Type B pancreatic cell (in vitro differentiated cells): ENCODE data around the gene ANKRD11. TPM values are rescaled to one million over a fixed set of nuclear protein-coding genes. Genes with fewer than 3 reads are reported as not detected.

Experiments
- DNase-seq: peaks from one replicate; pipeline ENCODE4 v3.0.0; 2021; ENCODE audit warnings: mixed read lengths; ENCODE audit not compliant: unreplicated experiment; ENCODE audit errors: extremely low spot score
- H3K27ac Mint-ChIP-seq: 2 replicates; pipeline ENCODE4 v1.8.0; 2021; ENCODE audit warnings: mild to moderate bottlenecking, mixed read lengths
- H3K27me3 Mint-ChIP-seq: 2 replicates; pipeline ENCODE4 v1.8.0; 2021; ENCODE audit warnings: mixed read lengths
- H3K36me3 Mint-ChIP-seq: 2 replicates; pipeline ENCODE4 v1.8.0; 2021; ENCODE audit warnings: mixed read lengths
- H3K4me1 Mint-ChIP-seq: one replicate; pipeline ENCODE4 v1.8.0; 2021; ENCODE audit warnings: mixed read lengths; ENCODE audit not compliant: unreplicated experiment
- H3K4me3 Mint-ChIP-seq: 2 replicates; pipeline ENCODE4 v1.8.0; 2021; ENCODE audit warnings: mild to moderate bottlenecking, mixed read lengths
- H3K9me3 Mint-ChIP-seq: 2 replicates; pipeline ENCODE4 v1.8.0; 2021; ENCODE audit warnings: mixed read lengths
- CTCF ChIP-seq: fragments of 200-600 bp; sonication (generic); conservative IDR thresholded peaks from 2 replicates; pipeline ENCODE4 v1.5.0; 2021; ENCODE audit warnings: antibody characterized with exemption, mild to moderate bottlenecking
- total RNA-seq: library from RNA; stranded (reverse); gene quantifications from 2 replicates; pipeline ENCODE4 v1.2.1, GENCODE V29; 2021; ENCODE audit warnings: low replicate concordance

Gene ANKRD11
- total RNA-seq, 1 donor from 2014 or later, result 153 TPM

- Mint-ChIP-seq H3K4me1 (no peaks in the 10 kb centered on the region), H3K27me3 (no peaks in the 10 kb centered on the region), H3K4me3 (no peak overlapping the region), H3K36me3 (peaks cover 21% of the 10 kb centered on the region), H3K27ac (no peak overlapping the region), H3K9me3 (no peaks in the 10 kb centered on the region)
- no peak for DNase-seq
- no peak for TF ChIP-seq CTCF
Measured at GRCh38 chr16:89273741-89274472, 216.5 kb downstream of the ANKRD11 start.

GRCh38 chr16:89272631-89273030, 217.7 kb downstream of the ANKRD11 start:
- no peak for TF ChIP-seq CTCF
- Mint-ChIP-seq H3K27me3 (no peaks in the 10 kb centered on the region), H3K36me3 (peaks cover 23% of the 10 kb centered on the region), H3K27ac (no peak overlapping the region), H3K4me1 (no peaks in the 10 kb centered on the region), H3K9me3 (no peaks in the 10 kb centered on the region), H3K4me3 (no peak overlapping the region)
- no peak for DNase-seq

- no peak for DNase-seq
- Mint-ChIP-seq H3K27me3 (no peaks in the 10 kb centered on the region), H3K27ac (no peak overlapping the region), H3K4me3 (no peak overlapping the region), H3K36me3 (peaks cover 23% of the 10 kb centered on the region), H3K4me1 (no peaks in the 10 kb centered on the region), H3K9me3 (no peaks in the 10 kb centered on the region)
- TF ChIP-seq CTCF, result no peak
Measured at GRCh38 chr16:89270666-89271345, 219.6 kb downstream of the ANKRD11 start.

- TF ChIP-seq CTCF, result no peak
- no peak overlapping the region for H3K27ac Mint-ChIP-seq
- no peak for DNase-seq
- H3K27me3 Mint-ChIP-seq, result no peaks in the 10 kb centered on the region
- H3K4me3 Mint-ChIP-seq, result no peak overlapping the region
- no peaks in the 10 kb centered on the region for H3K9me3 Mint-ChIP-seq
- H3K36me3 Mint-ChIP-seq, result peaks cover 23% of the 10 kb centered on the region
- no peaks in the 10 kb centered on the region for H3K4me1 Mint-ChIP-seq
Measured at GRCh38 chr16:89269805-89270665, 220.3 kb downstream of the ANKRD11 start.

GRCh38 chr16:89268987-89269735, 221.2 kb downstream of the ANKRD11 start:
- Mint-ChIP-seq H3K27ac (no peak overlapping the region), H3K4me3 (no peak overlapping the region)

More at GRCh38 chr16:89268987-89269735, 221.2 kb downstream of the ANKRD11 start:
- Mint-ChIP-seq H3K27me3 (no peaks in the 10 kb centered on the region), H3K9me3 (no peaks in the 10 kb centered on the region), H3K36me3 (peaks cover 23% of the 10 kb centered on the region), H3K4me1 (no peaks in the 10 kb centered on the region)
- no peak for TF ChIP-seq CTCF
- DNase-seq, result no peak
